ENCODE measurements around the gene RAB11FIP3. TPM values are rescaled to one million over a fixed set of nuclear protein-coding genes. Genes with fewer than 3 reads are reported as not detected.

The RAB11FIP3 gene
- total RNA-seq, 1 experiment from 2014 or later: 37.1 TPM

DNA sequence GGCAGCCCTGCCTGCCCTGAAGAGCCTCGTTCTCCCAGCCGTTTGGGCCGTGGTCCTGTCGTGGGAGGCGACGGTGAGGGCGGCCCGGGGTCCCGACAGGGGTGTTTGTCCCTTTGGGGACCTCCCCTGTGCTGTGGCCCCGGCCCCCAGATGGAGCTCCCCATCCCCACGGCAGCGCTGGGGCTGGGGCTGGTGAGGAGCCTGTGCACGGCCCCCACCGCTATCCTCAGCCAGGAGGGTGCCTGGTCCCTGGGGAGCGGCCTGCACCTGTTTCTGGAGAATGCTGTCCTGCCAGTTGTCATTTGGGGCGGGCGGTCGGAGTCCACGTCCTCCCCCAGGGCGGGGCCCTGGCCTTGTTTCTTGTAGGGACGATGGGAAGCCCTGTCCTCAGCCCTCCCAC, 108.7 kb downstream of the RAB11FIP3 start:
- Histone ChIP-seq H3K4ac (ENCODE audit: low read depth, low read length) (no peak overlapping the region), H3K18ac (ENCODE audit: insufficient read length, low read depth, low read length) (no peak overlapping the region), H3K79me2 (ENCODE audit: insufficient read depth, low read length) (peaks cover 14% of the 10 kb centered on the region; the same call in 1 of the 2 replicates), H3K4me1 (ENCODE audit: insufficient read depth, low read length) (no peaks in the 10 kb centered on the region), H3K23me2 (ENCODE audit: insufficient read length, low read depth, low read length, poor library complexity, severe bottlenecking) (no peaks in the 10 kb centered on the region), H3K4me2 (ENCODE audit: insufficient read depth, insufficient read length, low read length) (no peak overlapping the region), H3K23ac (ENCODE audit: insufficient read length, low read depth, low read length) (no peak overlapping the region), H2AK5ac (ENCODE audit: insufficient read length, low read length) (no peak overlapping the region), H3K9ac (ENCODE audit: extremely low read depth, insufficient read length, low read length) (no peak overlapping the region), H2BK20ac (ENCODE audit: low read depth, low read length, poor library complexity, severe bottlenecking) (no peak overlapping the region), H2BK12ac (ENCODE audit: insufficient read length, low read depth, low read length) (no peak overlapping the region), H3K27ac (ENCODE audit: insufficient read length, low read depth, low read length) (no peak overlapping the region), H2BK5ac (ENCODE audit: insufficient read length, low read length) (no peak overlapping the region), H3K56ac (ENCODE audit: insufficient read length, low read depth, low read length) (no peak overlapping the region), H4K5ac (ENCODE audit: insufficient read length, low read depth, low read length) (no peak overlapping the region), H3K27me3 (ENCODE audit: insufficient read depth, low read length) (no peaks in the 10 kb centered on the region), H4K8ac (replicated peaks; ENCODE audit: insufficient read length, low read depth, low read length) (no peak overlapping the region), H2BK15ac (ENCODE audit: low read depth, low read length) (no peak overlapping the region), H4K91ac (ENCODE audit: insufficient read length, low read depth, low read length) (no peak overlapping the region), H3K14ac (ENCODE audit: insufficient read depth, low read length) (no peak overlapping the region; the same call in 1 of the 2 replicates), H2BK120ac (ENCODE audit: low read depth, low read length, poor library complexity, severe bottlenecking) (no peak overlapping the region), H2AFZ (ENCODE audit: low read length) (no peak overlapping the region), H4K20me1 (ENCODE audit: control insufficient read depth, insufficient read depth, insufficient read length) (peaks cover 6% of the 10 kb centered on the region), H3K79me1 (ENCODE audit: insufficient read depth, low read depth, low read length, poor library complexity, severe bottlenecking) (no peaks in the 10 kb centered on the region), H3T11ph (ENCODE audit: low read length) (no peak overlapping the region), H3K9me3 (ENCODE audit: control insufficient read depth, low read depth, low read length) (no peaks in the 10 kb centered on the region)
- H3K4me3 Mint-ChIP-seq: no peak overlapping the region
- H3K9me3 Mint-ChIP-seq: no peaks in the 10 kb centered on the region
- no peak for DNase-seq
- H3K36me3 Mint-ChIP-seq (ENCODE audit: insufficient read depth in 1 of 3, low read depth in 3 of 3): peaks cover 3 to 15% (median 13%) of the 10 kb centered on the region in 3 experiments; a peak in 6 of 7 replicates
- TF ChIP-seq, protein P1, sequence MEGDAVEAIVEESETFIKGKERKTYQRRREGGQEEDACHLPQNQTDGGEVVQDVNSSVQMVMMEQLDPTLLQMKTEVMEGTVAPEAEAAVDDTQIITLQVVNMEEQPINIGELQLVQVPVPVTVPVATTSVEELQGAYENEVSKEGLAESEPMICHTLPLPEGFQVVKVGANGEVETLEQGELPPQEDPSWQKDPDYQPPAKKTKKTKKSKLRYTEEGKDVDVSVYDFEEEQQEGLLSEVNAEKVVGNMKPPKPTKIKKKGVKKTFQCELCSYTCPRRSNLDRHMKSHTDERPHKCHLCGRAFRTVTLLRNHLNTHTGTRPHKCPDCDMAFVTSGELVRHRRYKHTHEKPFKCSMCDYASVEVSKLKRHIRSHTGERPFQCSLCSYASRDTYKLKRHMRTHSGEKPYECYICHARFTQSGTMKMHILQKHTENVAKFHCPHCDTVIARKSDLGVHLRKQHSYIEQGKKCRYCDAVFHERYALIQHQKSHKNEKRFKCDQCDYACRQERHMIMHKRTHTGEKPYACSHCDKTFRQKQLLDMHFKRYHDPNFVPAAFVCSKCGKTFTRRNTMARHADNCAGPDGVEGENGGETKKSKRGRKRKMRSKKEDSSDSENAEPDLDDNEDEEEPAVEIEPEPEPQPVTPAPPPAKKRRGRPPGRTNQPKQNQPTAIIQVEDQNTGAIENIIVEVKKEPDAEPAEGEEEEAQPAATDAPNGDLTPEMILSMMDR (conservative IDR thresholded peaks at IDR 0.05): no peak
- H3K4me1 Mint-ChIP-seq: peaks cover 3 to 8% of the 10 kb centered on the region in 2 experiments
- no peak overlapping the region for H3K27ac Mint-ChIP-seq
- no CpG with 5 or more reads among the region's 21 CpGs for WGBS (ENCODE audit: extremely low coverage, insufficient read length, low lambda C conversion rate)
- H3K27me3 Mint-ChIP-seq (ENCODE audit: low read depth): no peaks in the 10 kb centered on the region
